IPS DF 19.7 (cell line): ENCODE results near the gene NRP1.
"Not testable (repeated sequence)": the region's sequence is repeated elsewhere in the genome, so short reads cannot be mapped to it uniquely, and the experiment has no call there.

Source experiments
- DNase-seq: peaks from one replicate; pipeline ENCODE4 v3.0.0-alpha.2; 2013; ENCODE audit warnings: low read depth, low spot score

The NRP1 gene

DNA sequence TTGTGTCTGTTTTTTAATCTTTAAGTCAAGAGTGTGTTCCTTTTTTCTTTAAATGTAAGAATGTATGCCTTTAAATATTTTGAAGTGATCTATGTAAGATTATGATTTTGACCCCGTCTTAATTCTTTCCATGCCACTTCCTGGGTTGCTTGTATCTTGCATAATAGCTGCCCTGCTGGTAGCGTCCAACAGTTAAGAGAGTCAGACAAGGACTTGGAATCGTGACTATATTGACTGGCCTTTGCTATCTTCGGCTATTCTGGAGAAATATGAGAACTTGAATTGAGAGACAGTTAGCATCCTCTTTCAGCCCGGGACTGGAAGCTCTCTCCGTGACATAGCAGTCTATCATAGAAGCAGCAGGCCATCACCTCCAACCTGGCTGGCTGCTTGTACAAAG lies 13.0 kb downstream of the NRP1 start:
- DNase-seq = no peak

DNA sequence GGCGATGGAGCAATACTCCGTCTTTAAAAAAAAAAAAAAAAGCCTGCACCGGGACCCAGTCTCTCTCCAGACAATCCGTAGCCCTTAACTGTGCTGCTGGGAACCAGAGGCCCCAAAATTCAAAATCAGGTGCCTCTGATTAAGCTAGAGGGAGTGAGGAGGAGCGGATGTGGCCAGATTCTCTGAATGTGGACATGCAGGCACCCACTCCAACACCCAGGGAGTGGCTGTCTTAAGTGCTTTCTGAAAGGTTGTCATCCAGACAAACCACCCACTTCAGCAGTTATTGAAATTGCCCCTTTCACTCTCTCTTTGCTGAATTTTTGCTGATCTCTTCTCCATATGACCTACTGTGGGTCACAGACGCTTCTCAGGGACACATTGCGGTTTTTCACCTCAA lies 14.2 kb downstream of the NRP1 start:
- no peak for DNase-seq

DNA sequence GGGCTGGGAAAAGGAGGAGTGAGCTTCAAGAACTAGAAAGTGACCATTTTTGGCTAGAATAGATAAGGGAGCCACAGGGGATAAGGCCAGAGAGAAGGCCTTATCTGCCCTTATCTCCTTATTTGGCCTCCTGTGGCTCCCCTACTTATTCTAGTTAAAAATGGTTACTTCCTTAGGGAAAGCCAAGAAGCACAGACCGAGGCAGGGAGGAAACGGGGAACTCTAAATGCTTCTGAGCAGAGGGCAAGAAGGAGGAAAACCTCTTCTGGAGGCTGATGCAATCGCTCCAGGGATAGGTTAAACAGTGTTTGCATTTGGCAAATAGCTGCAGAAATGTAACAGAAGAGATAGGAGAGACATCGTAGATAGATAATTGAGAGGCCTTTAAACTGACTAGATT lies 18.6 kb downstream of the NRP1 start:
- DNase-seq = no peak

DNA sequence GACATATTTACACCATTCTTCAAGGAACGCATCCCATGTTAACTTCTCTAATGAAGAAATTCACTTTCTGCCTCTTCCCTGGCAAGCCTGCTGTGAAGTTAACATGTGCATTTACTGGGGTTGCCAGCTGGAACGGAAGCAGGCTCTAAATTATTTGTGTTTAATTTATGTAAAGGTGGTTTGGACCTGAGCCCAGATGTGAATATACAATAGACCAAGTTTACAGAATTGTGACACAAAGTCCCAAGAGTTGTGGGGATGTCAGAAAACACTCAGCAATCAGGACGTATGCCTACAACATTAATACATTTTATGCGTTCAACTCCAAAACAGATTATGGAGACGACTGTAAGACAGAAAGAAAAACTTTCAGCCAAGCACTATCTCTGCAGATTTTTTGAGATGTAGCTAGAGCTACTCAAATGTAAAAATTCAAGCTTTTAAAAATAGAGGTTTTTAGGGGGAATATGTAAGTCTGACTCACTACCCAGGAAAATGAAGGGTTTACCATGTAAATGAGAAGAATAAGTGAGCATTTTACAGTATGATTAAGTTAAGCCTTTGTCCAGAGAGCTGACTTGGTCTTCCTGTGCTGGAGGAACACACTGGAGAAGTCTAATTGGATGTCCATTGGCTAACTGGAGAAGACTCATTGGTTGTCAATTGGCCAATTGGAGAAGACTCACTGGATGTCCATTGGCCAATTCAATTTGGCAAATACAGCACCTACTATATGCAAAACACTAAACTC lies 19.5 kb downstream of the NRP1 start:
- no peak for DNase-seq

DNA sequence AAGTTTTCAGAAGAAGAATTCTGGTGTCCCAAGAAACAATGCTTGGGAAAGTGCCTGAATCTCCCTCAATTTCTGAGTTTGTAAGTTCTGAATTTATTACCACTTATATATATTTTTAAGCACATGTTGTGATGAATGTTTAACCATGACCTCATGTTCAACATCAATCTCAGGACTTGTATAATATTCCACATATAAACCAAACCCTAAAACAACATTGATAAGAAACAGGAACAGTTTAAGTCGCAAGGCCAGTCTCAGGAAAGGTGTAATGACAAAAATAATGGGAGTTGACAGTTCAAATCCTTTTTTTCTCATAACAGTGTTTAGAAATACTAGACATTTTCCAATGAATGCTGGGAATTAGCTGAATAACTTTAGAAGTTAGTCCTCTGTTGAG lies 22.8 kb downstream of the NRP1 start:
- DNase-seq = no peak

DNA sequence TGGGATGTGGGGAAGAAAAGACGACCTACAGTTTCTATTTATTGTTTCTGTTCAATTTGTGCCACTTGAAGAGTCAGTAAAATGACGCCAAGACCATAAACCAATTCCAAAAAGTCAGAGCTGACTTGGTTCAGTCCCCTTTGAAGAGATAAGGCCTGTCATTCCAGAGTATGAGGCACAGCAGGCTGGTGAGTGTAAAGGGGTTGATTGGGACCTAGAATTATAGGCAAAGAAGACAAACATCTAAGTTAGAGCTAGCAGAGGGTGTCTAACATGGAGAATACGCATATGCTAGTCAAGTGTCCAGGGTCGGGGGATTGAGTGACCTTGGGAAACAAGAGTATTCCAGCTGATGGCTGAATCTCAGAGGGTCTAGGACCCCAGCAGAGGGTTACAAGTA lies 23.6 kb downstream of the NRP1 start:
- DNase-seq = no peak

DNA sequence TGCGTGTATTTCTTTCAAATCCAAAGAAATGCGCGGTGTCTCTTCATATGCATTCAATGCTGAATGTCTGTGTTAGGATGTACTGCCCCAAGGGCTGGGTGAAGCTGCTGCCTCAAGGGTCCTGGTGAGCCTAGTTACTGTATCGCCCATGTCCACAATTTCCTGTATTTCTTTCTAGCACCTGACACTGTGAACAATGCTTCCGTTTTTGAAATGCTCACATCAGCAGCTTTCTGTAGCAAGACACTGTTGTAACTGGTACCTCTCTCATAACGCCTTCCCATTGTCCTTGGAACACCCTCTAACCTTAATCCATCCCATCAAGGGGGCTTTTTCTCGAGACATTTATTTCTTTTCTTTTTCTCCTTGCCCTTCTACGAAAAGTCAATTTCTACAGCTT lies 25.1 kb downstream of the NRP1 start:
- no peak for DNase-seq

DNA sequence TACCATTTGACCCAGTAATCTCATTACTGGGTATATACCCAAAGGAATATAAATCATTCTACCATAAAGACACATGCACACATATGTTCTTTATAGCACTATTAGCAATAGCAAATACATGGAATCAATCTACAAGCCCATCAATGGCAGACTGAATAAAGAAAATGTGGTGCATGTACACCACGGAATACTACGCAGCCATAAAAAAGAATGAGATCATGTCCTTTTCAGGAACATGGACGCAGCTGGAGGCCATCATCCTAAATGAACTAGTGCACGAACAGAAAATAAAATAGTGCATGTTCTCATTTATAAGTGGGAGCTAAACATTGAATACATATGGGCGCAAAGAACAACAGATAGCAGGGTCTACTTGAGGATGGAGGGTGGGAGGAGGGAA lies 26.6 kb downstream of the NRP1 start:
- DNase-seq = no peak

DNA sequence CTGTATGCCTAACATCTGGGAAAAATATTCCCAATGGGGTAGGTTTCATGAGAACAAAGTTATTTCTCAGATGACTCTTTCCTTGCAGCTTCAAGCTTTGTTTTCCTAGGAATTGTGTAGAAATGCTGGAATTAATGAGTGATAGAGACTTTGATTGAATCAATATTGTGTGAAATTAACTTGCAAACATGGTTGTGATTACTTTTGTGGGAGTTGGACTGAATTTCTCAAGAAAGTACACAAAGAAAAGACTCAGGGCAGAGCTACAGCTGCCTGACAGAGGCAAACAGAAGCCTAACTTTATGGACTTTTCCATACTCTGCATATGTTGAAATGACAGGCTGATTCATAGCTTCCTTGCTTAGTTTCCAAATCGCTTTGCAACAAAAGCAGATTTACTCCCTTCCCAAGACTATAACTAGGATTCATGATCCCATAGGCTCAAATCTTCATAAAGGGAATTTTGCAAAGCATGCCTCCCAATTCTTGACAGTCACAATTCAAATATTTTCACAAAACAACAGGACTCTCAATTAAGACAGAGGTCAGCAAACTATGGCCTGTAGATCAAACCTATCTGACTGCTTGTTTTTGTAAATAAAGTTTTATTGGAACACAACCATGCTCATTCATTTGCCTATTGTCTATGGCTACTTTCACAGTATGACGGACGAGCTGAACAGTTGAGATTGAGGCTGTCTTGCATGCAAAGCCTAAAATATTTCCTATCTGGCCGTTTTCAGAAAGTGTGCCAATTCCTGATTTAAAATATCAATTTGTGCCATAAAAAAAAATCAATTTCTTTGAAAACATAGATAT lies 27.6 kb downstream of the NRP1 start:
- DNase-seq = no peak

DNA sequence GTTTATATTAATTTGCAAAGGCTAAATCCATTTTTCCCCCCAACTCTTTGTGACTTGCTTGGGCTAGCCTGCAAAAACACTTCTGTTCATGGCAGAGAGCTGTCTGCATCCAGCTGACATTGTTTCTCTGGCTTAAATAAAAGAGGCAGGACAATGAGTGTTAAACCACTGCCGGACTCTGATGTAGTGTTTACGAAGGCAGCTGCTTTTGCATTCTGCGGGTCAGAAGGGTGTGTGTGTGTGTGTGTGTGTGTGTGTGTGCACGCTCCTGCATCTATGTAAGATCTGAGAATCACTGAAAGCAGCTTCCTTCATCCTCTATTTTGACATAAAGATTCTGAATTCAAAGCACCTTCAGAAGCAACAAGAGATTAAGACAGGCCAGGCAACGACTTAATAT lies 28.3 kb downstream of the NRP1 start:
- DNase-seq = no peak

DNA sequence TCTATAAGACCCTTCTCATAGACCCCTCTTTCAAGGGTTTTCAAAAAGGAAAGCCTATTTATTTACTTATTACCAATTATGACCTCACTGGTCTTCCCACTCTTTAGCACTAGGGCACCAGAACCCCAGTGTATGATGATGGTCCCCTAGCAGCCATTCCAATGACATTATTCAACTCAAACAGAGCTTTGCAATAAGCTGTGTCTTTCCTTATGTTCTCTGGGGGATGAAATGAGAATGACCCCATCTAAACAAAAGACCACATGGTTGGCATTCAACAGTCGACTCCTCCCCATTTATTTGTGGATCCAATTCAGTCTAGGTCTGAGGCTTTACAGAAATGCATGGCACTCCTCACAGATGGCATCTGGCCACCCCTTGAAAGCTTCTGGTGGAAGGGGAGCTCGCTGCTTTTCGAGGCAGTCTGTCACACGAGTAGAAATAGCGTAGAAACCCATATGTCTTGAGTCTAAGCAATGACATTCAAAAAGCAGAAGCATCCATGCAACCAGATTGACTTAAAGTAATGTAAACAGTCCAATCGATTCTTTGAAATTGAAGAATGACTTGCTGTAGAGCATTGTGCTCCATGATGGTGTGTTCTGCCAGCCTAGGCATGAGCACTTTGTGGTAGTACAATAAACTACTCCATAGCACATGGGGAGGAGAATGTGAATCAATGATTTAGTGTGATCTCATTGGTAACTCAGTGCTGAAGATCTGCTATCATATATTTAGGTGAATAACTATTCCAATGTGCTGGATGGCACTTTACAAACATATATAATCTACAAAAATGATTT lies 29.8 kb downstream of the NRP1 start:
- no peak for DNase-seq

DNA sequence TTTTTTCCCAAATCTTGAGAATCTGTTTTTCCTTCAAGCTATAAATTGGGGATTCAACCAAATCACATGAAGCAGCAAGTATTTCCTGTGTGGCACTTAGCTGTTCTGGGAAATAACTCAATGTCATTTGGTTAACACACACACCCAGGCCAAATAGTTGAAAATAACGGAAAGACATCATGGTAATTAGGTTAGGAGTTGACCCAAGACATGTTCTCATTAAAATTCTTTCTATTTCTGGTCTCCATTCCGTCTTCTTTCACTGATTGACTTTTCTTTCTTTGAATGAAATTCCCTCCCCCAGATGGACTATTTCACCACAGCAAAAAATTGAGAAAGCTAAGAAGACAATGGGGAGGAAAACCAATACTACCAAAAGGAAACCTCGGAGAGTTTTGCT lies 30.5 kb downstream of the NRP1 start:
- no peak for DNase-seq

DNA sequence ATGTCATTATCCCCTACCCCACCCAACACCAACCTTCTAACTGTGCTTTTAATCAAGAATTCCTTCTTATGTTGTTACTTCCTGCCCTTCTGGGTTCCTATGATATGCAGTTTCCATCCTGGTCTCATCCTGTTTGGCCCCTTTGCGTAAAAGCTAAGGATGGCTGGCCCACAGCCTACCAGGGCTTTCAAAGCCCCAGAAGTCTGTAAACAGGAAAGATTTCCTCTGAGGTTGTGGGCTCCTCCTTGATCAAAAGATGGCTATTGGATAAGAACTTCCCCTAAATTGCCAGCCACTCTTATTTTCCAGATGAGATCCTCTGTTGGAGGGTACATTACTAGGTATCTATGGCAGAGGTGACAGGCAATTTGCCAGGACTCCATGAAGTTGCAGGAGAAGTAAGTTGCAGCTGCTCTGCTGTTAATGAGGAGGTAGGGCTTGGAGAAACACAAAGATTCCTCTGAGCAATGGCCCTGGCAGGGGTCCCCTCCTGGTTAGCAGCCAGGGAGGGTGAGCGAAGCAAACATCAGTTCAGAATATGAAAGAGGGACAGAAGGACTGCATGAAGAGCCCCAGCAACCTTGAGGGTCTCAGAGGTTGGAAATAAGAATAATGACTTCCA lies 32.1 kb downstream of the NRP1 start:
- no peak for DNase-seq

DNA sequence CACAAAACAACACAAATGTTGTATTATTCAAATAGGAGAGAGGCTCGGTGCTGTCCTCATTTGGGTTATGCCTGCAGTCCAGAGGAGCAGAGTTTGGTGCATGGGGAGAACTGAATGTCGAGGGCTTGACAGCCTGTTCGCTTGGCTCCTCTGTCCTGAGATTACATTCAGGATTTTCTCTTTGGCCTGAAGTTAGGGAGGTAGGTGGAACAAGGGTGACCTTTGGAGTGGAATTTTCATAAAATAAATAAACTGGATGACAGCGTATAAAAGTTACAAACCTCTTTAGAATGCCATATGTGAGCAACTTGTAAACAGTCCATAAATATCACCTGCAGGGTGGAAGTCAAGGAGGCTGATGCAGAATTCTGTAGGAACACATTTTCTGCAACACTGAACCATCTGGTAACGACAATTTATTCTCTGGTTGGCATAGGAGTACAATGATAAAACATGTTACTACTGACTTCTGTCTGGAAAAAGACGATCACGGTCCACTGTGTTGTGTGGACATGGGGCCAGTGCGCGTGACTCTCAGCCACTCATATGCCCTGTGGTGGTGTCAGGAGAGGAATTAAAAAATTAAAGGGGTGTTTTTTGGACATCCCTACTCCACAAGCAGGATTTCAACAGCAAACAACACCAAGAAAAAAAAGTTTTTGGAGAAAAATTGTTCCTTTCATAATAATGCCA lies 33.2 kb downstream of the NRP1 start:
- no peak for DNase-seq

DNA sequence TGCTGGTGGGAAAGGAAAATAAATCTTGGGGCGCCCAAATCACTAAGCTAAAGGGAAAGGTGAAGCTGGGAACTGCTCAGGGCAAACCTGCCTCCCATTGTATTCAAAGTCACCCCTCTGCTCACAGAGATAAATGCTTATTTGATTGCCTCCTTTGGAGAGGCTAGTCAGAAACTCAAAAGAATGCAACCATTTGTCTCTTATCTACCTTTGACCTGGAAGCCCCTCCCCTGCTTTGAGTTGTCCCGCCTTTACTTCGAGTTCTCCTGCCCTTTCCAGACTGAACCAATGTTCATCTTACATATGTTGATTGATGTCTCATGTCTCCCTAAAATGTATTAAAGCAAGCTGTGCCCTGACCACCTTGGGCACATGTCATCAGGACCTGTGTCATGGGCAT lies 33.9 kb downstream of the NRP1 start:
- not testable (repeated sequence) for DNase-seq

DNA sequence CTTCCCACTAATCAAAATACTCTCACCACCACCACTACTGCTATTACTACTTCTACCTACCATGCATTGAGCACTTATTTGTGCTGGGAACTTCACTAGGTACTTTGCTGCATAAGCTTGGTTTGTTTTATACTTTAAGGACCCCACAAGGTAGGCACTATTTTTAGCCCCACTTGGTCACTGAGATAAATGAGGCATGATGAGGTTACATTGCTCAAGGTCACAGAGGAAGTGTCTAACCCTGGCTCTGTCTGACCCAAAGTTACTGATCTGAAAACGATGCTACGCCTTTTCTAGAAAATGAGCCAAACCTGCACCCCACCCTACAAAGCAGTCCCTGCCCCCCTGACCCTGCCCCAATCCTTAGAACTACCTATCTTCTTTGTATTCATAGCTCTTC lies 35.6 kb downstream of the NRP1 start:
- DNase-seq = no peak

DNA sequence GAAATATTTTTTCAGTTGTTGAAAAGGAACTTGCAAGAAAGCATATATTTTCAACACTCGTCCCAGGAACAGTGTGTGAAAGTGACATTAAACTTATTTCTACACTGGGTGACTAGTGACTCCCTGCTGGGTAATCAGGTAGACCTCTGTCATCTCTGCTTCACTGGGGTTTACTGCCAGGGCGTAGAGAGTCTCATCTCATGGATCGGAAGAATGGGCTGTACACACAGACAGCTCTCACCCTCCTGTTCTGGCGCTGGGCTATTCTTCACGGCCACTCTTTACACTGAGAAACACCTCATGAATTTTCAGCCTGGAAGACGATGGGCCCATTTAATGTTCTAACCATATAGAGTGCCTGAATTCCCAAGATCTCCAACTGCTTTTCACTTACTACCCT lies 36.4 kb downstream of the NRP1 start:
- DNase-seq = no peak

DNA sequence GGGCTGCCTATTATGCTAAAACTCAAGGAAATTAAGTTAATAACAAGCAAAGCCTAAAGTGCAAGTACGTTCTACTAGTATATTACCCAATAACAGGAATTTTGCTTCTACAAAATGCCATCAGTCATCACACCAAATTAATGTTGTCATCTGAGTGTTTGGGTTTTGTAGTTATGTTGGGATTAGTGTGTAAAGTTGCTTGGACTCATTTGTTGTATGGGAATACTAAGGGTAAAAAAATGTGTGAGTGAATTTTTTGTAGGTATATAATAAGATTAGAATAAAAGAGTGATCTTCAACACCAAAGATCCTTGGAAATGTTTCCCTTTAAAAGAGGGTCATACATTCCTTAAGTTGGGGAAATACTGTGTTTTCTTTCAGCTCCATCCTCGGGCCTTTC lies 38.6 kb downstream of the NRP1 start:
- DNase-seq = no peak

DNA sequence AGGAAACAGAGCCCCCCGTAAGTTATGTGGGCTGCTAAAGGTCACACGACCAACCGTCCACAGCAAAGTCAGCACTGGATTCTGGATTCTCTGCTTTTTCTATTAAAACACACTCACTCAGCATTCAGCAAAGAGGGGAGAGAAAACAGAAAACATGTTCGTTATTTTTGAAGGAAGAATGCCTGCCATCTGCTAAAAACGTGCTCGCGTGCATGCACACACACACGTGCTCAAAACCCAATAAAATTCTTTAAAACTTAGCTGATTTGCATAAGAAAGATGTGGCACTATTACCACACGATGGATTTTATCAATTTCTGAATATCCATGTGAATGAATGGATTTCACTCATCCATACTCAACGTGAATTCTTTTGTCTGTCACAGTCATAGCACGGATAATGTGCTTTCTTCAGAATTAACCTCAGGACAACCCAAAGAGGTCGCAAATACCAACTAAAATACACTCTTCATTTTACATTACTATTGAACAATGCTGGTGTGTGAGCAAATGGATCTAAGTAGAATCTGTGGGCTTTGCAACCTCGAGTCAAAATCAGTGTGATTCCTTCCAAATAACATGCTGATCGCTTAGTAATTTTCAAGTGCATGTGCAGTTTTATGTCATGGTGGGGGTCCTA lies 40.8 kb downstream of the NRP1 start:
- no peak for DNase-seq

DNA sequence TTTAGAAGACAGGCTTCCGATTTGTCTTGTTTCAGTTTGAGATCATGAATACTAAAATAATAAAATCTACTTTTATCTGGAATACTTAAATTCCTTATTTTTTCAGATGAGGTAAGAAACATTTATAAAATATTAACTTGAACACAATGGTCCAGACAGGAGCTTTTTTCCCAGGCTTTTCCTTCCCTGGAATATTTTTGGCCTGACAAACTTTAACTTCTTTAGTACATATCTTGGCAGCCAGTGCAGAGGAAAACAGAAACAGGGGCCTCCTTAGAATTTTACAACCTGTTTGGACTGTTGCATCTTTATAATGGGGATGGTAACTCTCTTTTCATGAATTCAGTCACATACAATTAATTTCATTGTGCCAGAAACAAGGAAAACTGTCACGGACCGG lies 41.4 kb downstream of the NRP1 start:
- no peak for DNase-seq

DNA sequence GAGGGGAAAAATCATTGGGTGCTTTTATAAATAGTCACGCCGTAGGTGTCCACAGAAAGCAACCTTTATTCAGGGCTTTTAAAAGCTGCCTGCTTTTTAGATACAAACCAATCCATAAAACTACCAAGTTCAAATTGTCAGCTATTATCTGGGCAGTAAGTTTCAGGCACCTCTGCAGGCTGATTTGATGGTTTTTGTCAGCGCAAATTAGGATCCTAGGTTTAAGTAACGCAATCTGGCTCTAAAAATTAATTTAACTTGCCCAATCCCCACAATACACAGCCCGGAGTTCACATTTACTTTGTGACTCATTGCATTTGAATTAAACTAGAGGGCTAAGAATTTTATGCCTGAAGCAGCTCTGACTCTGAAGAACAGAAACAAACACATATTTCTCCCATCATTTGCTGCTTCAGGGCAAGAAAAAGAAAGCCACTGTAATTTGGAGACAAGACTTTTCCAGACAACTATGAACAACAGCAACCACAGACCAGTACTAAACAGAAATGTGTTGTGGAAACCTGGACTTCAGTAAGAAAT lies 43.3 kb downstream of the NRP1 start:
- DNase-seq = no peak
